Kidney tubule cell (primary cell): ENCODE measurements around the gene ITCH.
"Not testable (repeated sequence)": the region's sequence is repeated elsewhere in the genome, so short reads cannot be mapped to it uniquely, and the experiment has no call there.

Experiments used
- DNase-seq: peaks from one replicate; pipeline ENCODE4 v3.0.0-alpha.2; 2018; ENCODE audit warnings: low spot score

Gene ITCH

DNA sequence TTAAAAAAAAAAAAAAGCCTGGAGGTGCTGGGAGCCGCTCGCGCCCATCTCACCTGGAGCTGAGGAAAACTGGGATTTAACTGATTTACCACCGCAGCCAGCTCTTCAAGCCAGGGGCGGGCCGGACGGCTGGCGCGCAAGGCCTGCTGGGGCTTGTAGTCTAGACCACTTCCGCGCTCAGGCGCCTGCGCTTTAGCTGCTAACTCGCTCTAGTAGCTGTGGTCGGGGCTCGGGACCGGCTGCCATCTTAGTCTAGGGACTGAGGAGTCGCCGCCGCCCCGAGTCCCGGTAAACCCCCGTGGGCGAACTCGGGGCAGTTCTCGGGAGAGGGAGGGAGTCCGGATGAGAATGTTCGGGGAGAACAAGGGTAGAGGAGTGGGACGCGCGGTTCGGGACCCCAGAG, at the start of gene ITCH:
Gene ITCH (plus strand): TSS at position 212 of the 403 bp plus-strand sequence. CDS start 30,539 bp downstream, outside the sequence.
- DNase-seq, result peak; percentile 95

DNA sequence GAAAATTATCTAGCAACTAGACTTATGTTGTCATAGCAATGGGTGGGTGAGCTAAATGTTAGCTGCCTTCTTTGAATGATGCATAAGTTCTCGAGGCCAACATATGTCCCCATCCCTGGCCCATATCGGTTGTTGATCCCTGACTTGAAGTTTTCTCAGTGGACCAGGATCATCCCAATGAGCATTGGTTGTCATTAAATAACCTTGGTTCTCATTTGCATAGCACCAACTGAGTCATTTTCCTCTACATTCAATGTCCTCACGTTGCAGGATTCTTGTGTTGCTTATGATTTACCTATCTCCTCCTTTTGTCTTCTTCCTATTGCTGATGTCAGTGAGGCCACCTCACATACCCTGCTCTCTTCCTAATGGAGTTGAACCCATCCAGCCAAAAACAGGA, 47.8 kb upstream of the ITCH start:
- no peak for DNase-seq

DNA sequence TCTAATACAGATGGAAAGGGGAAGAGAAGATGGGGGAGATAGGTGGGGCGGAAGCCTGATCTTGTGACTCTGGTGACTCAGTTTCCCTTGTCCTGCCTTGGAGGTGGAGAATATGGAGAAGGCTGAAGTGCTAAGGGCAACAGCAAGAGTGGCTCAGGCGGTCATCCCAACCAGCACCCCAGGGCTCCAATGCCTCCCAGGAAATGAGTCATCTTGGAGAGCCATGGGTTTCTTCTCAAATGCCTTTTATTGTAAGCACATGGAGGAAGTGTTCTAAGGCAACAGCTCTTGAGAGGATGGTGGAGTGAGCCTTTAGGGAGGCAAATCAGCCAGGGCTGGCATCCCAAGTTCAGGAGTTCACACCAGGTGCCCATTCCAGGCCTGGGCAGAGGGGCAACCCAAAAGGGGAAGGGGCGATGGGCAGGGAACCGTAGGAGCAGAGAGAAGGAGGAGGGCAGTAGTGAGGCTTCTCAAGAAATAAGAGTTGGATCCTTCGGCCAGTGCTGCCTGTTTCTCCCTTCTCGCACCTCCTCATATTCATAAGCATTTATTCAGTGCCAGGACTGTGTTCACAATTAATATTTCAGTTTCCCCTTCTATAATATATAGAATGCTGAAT, 46.8 kb upstream of the ITCH start:
- DNase-seq, result peak; percentile 79

DNA sequence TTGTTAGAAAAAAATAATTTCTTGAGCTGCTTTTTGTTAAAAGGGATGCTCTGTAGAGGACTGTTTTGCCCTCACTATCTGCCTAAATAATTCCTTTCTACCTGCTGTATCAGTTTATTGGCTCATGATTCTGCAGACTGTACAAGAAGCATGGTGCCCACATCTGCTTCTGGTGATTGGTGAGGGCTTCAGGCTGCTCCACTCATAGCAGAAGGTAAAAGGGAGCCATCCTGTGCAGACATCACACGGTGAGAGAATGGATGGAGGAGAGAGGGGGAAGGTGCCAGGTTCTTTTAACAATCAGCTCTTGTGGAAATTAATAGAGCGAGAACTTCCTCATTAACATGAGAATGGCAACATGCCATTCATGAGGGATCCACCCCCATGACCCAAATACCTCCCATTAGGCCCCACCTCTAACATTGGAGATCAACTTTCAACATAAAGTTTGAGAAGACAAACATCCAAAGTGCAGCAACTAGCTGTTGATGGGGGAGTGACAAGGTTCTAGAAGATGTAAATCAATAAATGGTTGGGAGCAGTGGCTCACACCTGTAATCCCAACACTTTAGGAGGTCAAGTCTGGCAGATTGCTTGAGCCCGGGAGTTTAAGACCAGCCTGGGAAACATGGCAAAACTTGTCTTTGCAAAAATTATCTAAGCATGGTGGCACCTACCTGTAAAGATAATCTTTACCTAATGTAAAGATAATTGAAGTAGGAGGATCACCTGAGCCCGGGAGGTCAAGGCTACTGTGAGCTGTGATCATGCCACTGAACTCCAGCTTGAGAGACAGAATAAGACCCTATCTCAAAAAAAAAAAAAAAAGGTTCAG, 44.2 kb upstream of the ITCH start:
- DNase-seq, result no peak

DNA sequence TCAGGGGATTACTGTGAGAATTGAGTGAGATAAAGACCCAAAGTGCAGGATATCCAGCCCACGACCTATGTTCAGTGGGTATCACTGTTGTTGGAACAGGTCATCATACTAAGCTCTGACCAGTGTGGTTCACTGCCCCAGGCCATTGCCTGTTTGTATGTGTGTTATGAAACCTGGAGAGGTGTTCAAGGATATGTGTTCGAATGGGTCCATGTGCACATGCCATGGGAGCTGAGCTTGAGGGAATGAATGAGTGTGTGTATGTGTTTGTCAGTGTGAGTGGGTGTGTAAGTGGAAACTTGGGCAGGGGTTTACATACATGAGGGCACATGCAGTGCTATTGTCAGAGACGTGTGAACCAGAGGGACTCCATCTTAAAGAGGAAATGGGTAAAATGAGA, 42.2 kb upstream of the ITCH start:
- no peak for DNase-seq

DNA sequence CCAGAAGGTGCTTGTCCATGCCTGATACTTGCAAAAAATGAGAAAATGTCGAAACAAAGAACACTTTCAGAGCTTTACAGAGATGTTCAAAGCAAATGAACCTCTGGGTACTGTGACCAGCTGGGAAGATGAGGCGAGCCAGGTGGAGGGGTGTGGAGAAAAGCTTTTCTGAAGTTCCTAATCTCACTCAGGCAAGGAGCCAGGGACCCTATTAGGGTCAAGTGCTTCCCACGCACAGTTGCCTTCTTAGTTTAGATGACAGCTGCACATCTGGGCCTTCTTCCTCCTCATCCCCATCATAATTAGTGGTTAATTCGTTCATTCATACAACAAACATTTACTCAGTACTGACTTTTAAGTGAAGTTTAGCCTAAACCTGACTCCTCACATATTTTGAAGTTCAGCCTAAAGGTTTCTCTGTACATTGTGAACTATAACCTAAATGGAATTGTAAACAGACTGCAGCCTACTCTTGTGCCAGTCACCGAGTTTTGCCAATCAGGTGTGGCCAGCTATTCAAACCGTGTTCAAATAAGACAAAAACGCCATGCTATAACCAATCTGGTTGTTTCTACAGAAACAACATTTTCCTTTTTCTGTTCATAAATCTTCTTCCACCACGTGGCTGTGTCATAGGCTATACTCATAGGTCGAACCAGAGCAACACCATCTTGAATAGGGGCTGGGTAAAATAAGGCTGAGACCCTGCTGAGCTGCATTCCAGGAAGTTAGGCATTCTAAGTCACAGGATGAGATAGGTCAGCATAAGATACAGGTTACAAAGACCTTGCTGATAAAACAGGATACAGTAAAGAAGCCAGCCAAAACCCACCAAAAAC, 40.6 kb upstream of the ITCH start:
- no peak for DNase-seq

DNA sequence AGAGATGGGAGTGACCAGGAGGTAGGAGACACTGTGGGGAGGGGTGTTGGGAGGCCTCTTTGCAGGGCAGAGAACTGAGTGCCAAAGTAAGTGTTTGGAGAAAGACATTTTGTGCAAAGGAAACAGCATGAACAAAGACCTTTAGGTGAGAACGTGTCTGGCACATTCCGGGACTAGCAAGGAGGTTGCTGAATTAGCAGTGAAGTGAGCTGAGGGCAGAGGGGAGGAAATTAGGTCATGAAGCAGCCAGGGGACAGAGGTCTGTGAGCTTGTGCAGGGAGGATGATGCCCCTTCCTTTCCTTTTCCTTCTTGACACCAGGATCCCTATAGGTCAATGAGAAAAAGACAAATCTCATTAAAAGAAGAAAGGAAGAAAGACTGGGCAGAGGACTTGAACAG, 38.5 kb upstream of the ITCH start:
- DNase-seq, result no peak

DNA sequence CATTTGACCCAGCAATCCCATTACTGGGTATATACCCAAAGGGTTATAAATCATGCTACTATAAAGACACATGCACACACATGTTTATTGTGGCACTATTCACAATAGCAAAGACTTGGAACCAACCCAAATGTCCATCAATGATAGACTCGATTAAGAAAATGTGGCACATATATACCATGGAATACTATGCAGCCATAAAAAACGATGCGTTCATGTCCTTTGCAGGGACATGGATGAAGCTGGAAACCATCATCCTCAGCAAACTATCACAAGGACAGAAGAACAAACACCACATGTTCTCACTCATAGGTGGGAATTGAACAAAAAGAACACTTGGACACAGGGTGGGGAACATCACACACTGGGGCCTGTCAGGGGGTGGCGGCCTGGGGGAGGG, 34.9 kb upstream of the ITCH start:
- DNase-seq, result not testable (repeated sequence)

DNA sequence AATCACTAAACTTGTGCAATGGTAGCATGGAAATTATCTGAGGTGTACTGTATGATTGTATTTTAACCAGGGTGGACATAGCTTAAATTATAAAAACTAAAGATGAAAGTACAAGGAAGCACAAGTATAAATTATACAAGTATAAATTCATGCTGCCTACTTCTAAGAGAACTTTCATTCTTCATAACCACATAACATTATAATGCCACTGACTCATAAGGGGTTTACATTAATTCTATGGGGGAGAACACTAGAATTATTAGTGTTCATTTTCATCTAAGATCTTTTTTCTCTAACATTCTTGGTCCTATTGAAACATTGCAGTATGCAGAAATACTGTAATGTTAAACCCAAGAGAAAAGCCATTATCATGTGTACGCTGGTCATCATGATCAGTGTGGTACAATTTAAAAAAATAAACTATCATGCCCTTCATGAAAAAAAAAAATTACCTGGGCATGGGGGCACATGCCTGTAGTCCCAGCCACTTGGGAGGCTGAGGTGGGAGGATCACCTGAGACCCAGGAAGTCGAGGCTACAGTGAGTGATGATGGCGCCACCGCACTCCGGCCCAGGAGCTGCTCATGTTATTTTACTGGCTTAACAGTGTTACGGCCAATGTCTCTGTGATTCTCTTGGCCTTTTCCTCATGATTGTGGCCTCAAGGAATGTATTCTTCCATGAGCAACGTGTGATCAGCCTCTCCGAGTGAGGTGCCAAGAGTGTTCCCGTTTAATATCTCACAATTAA, 34.0 kb upstream of the ITCH start:
- no peak for DNase-seq

DNA sequence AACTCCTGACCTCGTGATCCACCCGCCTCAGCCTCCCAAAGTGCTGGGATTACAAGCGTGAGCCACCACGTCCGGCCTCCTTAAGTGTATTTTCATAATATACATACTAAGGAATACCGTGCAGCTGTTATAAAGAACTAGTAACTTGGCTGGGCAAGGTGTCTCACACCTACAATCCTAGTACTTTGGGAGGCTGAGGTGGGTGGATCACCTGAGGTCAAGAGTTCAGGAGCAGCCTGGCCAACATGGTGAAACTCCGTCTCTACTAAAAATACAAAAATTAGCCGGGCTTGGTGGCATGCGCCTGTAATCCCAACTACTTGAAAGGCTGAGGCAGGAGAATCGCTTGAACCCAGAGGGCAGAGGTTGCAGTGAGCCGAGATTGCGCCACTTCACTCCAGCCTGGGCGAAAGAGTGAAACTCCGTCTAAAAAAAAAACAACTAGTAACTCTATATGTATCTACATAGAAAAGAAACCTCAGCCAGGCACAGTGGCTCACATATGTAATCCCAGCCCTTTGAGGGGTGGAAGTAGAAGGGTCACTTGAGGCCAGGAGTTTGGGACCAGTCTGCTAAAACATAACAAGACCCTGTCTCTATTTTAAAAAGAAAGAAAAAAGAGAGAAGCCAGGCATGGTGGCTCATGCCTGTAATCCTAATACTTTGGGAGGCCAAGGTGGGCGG, 32.1 kb upstream of the ITCH start:
- not testable (repeated sequence) for DNase-seq

DNA sequence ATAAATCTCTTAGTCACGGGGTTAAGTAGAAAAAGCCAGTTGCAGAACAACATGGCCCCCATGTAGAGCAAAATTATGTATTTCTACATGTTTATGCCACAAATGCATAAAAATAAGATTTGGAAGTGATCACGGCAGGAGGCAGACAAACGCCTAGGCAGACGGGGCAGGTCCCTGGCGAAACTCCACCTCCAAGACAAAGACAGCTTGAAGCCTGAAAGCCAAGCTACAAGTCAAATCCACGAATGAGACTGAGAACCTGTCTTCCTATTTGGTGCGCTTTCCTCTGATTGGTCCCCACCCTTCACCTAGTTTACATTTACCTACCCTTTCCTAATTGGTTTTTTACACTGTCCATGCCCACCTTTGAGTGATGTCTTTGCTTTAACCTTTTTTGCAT, 31.2 kb upstream of the ITCH start:
- DNase-seq, result no peak

DNA sequence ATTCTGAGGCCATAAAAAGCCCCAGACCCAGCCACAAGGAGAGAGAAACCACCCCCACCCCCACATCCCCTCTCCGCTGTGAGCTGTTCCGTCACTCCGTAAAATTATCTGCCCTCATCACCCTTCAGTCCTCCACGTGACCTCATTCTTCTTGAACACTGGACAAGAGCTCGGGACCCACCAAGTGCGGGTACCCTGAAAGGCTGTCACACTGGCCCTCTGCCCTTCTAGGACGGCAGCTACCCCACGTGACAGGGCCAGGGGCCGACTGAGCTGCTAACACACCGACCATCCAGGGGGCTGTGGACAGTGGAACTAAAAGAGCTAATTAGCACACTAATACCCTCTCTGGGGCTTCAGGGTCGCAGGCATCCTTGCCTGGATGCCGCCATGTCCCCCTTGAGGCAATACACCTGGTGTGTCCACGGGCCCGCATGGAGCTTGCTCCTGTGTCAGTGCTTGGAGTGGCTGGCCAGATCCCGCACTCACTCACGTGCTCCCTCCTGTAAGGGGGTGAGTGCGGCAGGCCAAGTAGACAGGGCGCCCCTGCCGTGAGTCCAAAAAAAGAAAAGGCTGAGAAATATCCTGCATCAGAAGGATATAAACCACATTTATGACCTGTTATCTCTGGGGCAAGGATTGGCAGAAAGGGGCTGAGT, 30.7 kb upstream of the ITCH start:
- no peak for DNase-seq

DNA sequence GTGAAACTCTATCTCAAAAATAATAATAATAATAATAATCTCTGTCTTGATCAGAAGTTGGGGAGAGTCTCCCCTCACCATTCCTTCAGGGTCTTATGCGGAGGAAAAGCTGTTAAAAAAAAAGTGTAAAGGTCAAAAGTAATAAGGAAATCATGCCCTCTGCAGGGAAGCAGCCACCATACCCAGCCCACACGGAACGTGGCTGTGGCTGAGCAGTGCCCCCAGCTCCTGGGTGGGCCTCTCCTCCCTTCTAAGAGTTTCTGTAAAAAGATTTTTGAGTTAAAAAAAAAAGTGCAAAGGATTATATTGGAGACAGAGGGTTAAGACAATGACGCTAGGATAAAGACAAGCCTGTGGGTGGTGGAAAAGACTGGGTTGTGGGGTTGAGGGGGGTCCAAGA, 29.3 kb upstream of the ITCH start:
- DNase-seq, result no peak

DNA sequence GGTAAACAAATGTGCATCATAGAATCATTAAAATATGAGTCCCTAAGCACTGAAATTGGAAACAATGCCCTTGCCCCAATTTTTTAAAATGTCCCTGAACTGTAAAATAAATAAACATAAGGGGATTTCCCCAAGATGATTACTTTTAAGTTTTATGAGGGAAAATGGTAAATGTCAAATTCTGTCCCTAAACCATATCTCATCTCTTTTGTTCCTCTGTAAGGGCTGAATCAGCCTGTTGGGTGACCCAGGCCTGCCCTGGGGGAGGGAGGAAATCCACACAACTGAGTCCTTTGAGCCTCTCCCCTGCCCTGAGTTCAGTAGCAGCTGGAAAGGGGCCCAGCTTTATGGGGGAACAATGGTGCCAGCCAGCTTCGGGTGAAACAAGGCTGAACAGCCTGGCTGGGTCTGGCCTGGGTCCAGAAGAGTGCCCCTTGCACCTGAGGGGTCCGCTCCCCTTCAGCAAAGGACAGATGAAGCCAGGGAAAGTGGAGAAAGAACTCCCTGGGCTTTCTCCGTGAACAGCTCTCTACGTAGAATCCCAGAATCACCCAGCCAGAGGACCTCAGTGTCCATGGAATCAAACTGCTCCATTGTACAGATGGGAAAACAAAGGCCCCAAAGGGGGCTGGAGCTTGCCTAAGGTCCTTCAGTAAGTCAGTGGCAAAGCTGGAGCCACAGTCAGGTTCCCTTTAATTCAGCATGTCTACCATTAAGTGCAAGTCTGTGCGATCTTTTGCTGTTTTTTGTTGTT, 28.2 kb upstream of the ITCH start:
- DNase-seq, result no peak

DNA sequence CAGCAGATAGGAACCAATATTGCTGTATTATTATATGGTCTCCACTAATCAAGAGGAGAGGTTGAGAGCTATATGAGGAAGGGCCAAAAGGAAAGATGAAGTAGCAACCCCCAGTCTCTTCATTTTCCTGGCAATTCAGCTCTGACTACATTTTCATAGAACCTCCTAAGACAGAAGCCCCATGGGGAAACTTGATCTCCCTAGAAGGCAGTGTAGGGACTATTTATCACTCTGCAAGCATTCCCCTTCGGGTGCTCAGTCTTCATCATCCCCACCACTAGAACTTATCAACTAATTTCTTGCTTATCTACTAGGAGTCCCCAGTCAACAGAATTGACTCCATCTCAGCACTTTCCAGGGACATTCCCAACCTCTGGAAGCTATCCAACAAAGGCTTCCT, 25.5 kb upstream of the ITCH start:
- no peak for DNase-seq

DNA sequence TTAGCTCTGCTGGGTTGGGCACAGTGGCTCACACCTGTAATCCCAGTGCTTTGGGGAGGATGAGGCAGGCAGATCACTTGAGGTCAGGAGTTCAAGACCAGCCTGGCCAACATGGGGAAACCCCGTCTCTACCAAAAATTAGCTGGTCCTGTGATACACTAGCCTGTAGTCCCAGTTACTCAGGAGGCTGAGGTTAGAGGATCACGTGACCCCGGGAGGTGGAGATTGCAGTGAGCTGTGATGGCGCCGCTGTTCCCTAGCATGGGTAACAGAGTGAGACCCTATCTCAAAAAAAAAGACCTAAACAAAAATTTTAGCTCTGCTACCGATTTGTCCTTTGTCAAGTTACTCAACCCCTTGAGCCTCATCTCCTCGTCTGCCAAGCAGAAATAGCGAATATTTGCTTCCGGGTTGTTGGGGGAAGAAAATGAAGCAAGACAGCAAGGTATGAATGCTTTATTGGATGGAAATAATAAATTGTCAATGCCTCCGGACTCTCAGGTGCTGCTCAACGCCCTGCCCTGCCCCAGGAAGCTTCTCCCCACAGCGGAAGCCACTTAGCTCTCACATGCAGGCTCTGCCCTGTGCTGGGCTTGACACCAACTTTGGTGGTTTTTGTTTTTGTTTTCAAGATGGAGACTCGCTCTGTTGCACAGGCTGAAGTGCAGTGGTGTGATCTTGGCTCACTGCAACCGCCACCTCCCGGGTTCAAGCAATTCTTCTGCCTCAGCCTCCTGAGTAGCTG, 24.9 kb upstream of the ITCH start:
- DNase-seq, result no peak

DNA sequence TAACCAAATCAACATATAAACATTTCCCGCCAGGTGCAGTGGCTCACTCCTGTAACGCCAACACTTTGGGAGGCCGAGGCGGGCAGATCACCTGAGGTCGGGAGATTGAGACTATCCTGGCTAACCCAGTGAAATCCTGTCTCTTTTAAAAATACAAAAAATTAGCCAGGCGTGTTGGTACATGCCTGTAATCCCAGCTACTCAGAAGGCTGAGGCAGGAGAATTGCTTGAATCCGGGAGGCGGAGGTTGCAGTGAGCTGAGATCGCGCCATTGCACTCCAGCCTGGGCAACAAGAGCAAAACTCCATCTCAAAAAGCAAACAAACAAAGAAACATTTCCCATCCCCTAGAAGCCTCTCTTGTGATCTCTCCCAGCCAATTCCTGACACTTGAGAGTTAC, 22.3 kb upstream of the ITCH start:
- DNase-seq, result not testable (repeated sequence)

DNA sequence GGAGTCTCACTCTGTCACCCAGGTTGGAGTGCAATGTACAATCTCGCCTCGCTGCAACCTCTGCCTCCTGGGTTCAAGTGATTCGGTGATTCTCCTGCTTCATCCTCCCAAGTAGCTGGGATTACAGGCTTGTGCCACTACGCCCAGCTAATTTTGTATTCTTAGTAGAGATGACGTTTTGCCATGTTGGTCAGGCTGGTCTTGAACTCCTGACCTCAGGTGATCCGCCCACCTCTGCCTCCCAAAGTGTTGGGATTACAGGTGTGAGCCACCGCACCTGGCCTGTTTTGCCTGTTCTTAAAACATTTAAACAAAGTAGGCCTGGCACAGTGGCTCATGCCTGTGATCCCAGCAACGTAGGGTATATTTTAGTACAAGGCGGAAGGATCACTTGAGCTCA, 21.9 kb upstream of the ITCH start:
- not testable (repeated sequence) for DNase-seq

DNA sequence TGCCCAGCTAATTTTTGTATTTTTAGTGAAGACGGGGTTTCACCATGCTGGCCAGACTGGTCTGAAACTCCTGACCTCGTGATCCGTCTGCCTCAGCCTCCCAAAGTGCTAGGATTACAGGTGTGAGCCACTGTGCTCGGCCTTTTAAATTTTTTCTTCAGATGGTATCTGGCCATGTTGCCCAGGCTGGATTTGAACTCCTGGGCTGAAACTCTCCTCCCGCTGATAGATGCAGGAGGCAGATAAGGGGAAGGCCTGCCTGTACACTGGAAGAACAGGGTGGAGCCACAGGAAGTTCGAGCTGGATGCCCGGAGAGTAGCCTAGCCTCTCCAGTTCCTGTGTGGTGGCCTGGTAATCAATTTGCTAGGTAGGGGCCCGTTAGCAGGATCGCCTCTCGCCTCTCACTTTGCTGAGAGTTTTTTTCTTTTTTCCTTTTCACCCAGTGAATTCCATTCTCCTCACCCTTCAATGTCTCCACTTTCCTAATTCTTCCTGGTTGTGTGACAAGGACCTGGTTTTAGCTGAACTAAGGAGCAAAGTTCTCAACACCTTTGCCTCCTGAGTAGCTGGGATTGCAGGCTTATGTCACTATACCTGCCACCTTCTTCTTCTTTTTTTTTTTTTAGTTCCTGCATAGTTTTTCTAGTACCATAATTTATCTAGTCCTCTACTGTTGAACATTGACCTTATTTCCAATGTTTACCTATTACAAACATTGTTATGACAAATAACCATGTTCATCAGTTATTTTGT, 19.4 kb upstream of the ITCH start:
- no peak for DNase-seq
